WTC11 (cell line): ENCODE measurements around the gene FCN3. TPM values are rescaled to one million over a fixed set of nuclear protein-coding genes. Genes with fewer than 3 reads are reported as not detected.

Experiments used
- ATAC-seq: fragments of 200-7000 bp; cut with Tn5 transposase; 2 replicates; pipeline ENCODE4 v1.10.0; 2021; ENCODE audit warnings: mild to moderate bottlenecking, moderate library complexity
- CTCF ChIA-PET: fragments of 300-600 bp; sonication (Branson Sonifier 250); formaldehyde crosslinking; loops from one replicate; lab custom pipeline; 2021; ENCODE audit warnings: antibody characterized with exemption; lab: Charles Lee
- POLR2A ChIA-PET: fragments of 350-600 bp; sonication (Branson Sonifier 250); formaldehyde crosslinking; loops from one replicate; lab custom pipeline; 2021; ENCODE audit warnings: antibody characterized with exemption; lab: Charles Lee
- DNase-seq: peaks from one replicate; pipeline ENCODE4 v3.0.0; 2021; ENCODE audit warnings: low spot score
- H3K27ac Mint-ChIP-seq: 2 replicates; pipeline ENCODE4 v1.8.0; 2021; ENCODE audit warnings: mixed read lengths
- H3K27me3 Mint-ChIP-seq: 2 replicates; pipeline ENCODE4 v1.8.0; 2021; ENCODE audit warnings: low read depth, mild to moderate bottlenecking, moderate library complexity, mixed read lengths
- H3K36me3 Mint-ChIP-seq: 2 replicates; pipeline ENCODE4 v1.8.0; 2021; ENCODE audit warnings: mixed read lengths
- H3K4me1 Mint-ChIP-seq: 2 replicates; pipeline ENCODE4 v1.8.0; 2022; ENCODE audit warnings: mixed read lengths
- H3K4me3 Mint-ChIP-seq: 2 replicates; pipeline ENCODE4 v1.8.0; 2021; ENCODE audit warnings: mild to moderate bottlenecking, moderate library complexity, mixed read lengths
- H3K9me3 Mint-ChIP-seq: 2 replicates; pipeline ENCODE4 v1.8.0; 2021; ENCODE audit warnings: mixed read lengths
- ATF6 ChIP-seq: sonication (generic); formaldehyde crosslinking; IDR thresholded peaks from 2 replicates; pipeline ENCODE4 v1.8.1; 2023; ENCODE audit warnings: mild to moderate bottlenecking, missing genetic modification reagents
- FOXP4 ChIP-seq: sonication (generic); formaldehyde crosslinking; IDR thresholded peaks from 2 replicates; pipeline ENCODE4 v1.8.0; 2022; ENCODE audit warnings: mild to moderate bottlenecking, missing genetic modification reagents
- HMGA2 ChIP-seq: fragments of 250-450 bp; sonication (Bioruptor Pico); IDR thresholded peaks from 2 replicates; pipeline ENCODE4 v1.4.0; 2021; ENCODE audit warnings: mild to moderate bottlenecking, moderate library complexity
- NFATC4 ChIP-seq: fragments of 250-450 bp; sonication (Bioruptor Pico); IDR thresholded peaks from 2 replicates; pipeline ENCODE4 v1.9.0; 2021; ENCODE audit warnings: mild to moderate bottlenecking
- NR3C1 ChIP-seq: sonication (generic); formaldehyde crosslinking; conservative IDR thresholded peaks from 2 replicates; pipeline ENCODE4 v1.8.1; 2023; ENCODE audit warnings: low read depth, mild to moderate bottlenecking, missing genetic modification reagents
- SMAD4 ChIP-seq: sonication (generic); formaldehyde crosslinking; IDR thresholded peaks from 2 replicates; pipeline ENCODE4 v1.8.0; 2022; ENCODE audit warnings: mild to moderate bottlenecking, missing genetic modification reagents
- SOX15 ChIP-seq: fragments of 250-450 bp; sonication (Bioruptor Pico); IDR thresholded peaks from 2 replicates; pipeline ENCODE4 v1.9.0; 2021; ENCODE audit warnings: mild to moderate bottlenecking
- ZNF219 ChIP-seq: sonication (generic); formaldehyde crosslinking; IDR thresholded peaks from 2 replicates; pipeline ENCODE4 v1.8.0; 2023; ENCODE audit warnings: missing genetic modification reagents, mild to moderate bottlenecking, borderline replicate concordance
- ZNF281 ChIP-seq: sonication (generic); formaldehyde crosslinking; IDR thresholded peaks from 2 replicates; pipeline ENCODE4 v1.8.0; 2023; ENCODE audit warnings: mild to moderate bottlenecking, missing genetic modification reagents
- ZSCAN18 ChIP-seq: fragments of 250-450 bp; sonication (Bioruptor Pico); IDR thresholded peaks from 2 replicates; pipeline ENCODE4 v2.1.2; 2022; ENCODE audit warnings: mild to moderate bottlenecking, moderate library complexity
- total RNA-seq: library from RNA; stranded (reverse); gene quantifications from 3 replicates; pipeline ENCODE4 v1.2.3, GENCODE V29; 2021

The FCN3 gene
- total RNA-seq, 1 experiment from 2014 or later = 0.98 TPM

GRCh38 chr1:27364696-27365371, 9.8 kb downstream of the FCN3 start (continued):
- TF ChIP-seq ZNF281 (CRISPR knock-in tag) (no peak), ATF6 (CRISPR knock-in tag) (no peak), ZSCAN18 (CRISPR knock-in tag) (no peak), HMGA2 (CRISPR knock-in tag) (no peak), ZNF219 (CRISPR knock-in tag) (no peak), NFATC4 (CRISPR knock-in tag) (no peak), SMAD4 (CRISPR knock-in tag) (no peak), NR3C1 (no peak)
- TF ChIP-seq, all 79 proteins: peak for 0

- DNase-seq = no peak
- H3K36me3 Mint-ChIP-seq = no peaks in the 10 kb centered on the region
- H3K27me3 Mint-ChIP-seq = peaks cover 44% of the 10 kb centered on the region
Observed at GRCh38 chr1:27363766-27364695, 10.6 kb downstream of the FCN3 start.

More at GRCh38 chr1:27363766-27364695, 10.6 kb downstream of the FCN3 start:
- TF ChIP-seq SOX15 (CRISPR knock-in tag) = no peak
- 0 out of 2 replicates have a peak, but pooled peaks have one; percentile 20 for TF ChIP-seq FOXP4 (CRISPR knock-in tag)
- TF ChIP-seq, all 79 proteins: peak for 1
- POLR2A ChIA-PET = interaction anchor here (4.1 kb wide), 1 partner anchor 13 kb away, joined by 29 read pairs; no protein-coding TSS in a partner anchor
- Mint-ChIP-seq H3K4me3 (no peak overlapping the region), H3K27ac (peak overlapping the region; percentile 71), H3K4me1 (peaks cover 32% of the 10 kb centered on the region), H3K9me3 (no peaks in the 10 kb centered on the region)
- CTCF ChIA-PET = interaction anchor here (1.5 to 4.3 kb wide), 5 partner anchors 31 to 308 kb away, joined by 3 to 50 read pairs (median 20); partner anchors contain the start of gene IFI6
- no peak for ATAC-seq
